NOMO-1 (cell line): ENCODE measurements around the gene BRF1.
"Not testable (repeated sequence)": the region's sequence is repeated elsewhere in the genome, so short reads cannot be mapped to it uniquely, and the experiment has no call there.

Experiments
- DNase-seq, 2 experiments: peaks; one replicate each; lab custom pipeline; 2025; ENCODE audit not compliant: unreplicated experiment in 2 of 2; lab: John Stamatoyannopoulos, UW

BRF1 gene, protein sequence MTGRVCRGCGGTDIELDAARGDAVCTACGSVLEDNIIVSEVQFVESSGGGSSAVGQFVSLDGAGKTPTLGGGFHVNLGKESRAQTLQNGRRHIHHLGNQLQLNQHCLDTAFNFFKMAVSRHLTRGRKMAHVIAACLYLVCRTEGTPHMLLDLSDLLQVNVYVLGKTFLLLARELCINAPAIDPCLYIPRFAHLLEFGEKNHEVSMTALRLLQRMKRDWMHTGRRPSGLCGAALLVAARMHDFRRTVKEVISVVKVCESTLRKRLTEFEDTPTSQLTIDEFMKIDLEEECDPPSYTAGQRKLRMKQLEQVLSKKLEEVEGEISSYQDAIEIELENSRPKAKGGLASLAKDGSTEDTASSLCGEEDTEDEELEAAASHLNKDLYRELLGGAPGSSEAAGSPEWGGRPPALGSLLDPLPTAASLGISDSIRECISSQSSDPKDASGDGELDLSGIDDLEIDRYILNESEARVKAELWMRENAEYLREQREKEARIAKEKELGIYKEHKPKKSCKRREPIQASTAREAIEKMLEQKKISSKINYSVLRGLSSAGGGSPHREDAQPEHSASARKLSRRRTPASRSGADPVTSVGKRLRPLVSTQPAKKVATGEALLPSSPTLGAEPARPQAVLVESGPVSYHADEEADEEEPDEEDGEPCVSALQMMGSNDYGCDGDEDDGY

GRCh38 chr14:105300542-105301102 is at the start of gene BRF1:
Gene BRF1 (minus strand): TSS chr14:105301001. CDS start chr14:105300629, 372 bp downstream.
- DNase-seq: peak; percentile 92 to 95

GRCh38 chr14:105349992-105350391 is 49.2 kb upstream of the BRF1 start:
- no peak for DNase-seq

DNA sequence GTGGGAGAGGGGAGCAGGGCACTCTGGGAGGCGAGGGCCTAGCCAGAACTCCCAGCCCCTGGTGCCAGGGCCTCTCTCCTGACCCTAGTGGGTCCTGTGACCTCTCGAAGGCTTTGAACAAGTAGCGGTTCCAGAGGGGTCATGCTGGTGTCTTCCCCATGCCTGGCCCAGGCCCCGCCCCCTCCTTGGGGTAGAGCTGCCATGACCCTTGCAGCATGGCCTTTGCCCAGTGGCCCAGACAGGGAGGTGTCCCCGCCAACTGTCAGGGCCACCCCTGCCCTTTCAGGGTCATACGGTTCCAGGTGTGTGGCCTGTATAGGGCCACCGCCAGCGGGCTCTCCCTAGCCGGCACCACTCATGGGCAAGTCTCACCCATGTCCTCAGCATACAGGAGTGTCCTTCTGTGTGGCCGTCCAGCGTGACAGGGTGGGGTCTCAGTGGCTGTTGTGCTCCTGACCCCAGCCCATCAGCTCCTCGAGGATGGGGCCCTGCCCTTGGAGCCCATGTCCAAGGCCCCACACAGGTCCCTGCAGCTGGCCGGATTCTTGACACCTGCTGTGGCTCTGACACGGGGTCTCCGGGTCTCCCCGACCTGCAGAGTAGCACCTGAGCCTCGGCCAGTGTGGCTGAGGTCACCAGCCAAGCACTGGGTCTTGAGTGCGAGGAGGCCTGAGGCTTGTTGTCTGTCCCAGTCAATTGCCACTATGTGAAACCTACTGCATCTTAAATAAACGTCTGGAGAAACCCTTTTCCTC is 48.3 kb upstream of the BRF1 start:
- DNase-seq: no peak

DNA sequence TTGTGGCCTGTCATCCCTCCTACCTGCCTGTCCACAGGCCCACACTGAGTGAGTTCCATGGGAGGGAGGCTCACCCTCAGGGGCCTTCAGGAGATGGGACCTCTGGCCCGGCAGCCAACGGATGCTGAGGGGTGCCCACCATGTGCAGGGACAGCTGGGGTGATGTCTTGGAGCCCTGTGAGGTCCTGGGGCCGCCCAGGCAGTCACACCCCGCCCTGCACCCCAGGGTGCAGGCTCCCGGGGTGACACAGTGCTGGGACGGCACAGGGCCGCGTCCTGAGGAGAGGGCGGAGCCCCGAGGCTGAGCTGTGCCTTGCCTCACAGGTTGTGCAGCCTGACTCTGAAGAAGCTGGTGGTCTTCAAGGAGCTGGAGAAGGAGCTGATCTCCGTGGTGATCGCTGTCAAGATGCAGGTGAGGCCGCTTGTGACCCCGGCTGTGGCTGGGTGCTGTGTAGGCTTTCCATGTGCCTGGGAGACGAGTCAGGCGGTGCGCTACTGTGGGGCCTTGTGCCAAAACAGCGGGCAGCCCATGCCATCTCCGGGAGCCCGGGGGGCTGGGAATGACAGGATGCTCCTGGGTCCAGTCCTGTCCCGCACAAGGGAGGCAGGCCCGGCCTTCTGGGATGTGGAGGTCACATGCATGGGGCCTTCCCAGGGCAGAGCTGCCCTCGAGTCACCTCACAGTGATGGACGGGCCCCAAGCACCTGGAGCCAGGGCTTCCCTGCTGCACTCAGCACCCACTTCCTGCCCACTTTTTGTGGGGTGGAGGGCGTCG is 47.6 kb upstream of the BRF1 start:
- no peak for DNase-seq

- DNase-seq: no peak
Observed at GRCh38 chr14:105347587-105347968, 46.8 kb upstream of the BRF1 start.

DNA sequence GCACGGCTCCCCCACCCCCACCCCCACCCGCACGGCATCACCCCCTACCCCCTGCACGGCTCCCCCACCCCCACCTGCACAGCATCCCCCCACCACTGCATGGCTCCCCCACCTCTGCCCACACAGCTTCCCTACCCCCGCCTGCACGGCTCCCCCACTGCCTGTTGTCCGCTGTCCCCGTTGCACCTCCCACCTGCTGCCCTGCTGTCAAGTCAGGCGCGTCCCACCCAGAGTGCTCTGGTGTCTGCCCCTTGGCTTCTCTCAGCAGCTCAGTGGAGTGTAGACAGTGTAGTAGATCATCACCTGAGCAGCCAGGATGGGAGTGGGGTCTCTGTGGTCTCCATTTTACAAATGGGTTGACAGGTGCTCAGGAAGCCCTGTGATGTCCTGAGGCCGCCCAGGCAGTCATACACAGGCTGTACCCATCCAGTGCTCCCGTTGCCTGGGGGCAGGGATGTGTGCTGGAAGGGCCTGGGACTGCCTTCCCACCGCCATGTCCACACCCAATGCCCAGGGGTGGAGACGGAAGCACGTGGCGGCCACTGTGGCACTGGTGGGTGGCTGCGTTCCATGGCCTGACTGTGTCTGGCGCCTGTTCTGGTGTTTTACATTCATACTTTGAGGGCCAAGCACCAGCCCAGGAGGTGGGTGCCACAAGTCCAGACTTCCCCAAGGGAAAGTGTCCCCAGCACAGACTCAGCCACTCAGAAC is 46.2 kb upstream of the BRF1 start:
- no peak for DNase-seq

GRCh38 chr14:105346200-105346533 is 45.4 kb upstream of the BRF1 start:
- no peak for DNase-seq

DNA sequence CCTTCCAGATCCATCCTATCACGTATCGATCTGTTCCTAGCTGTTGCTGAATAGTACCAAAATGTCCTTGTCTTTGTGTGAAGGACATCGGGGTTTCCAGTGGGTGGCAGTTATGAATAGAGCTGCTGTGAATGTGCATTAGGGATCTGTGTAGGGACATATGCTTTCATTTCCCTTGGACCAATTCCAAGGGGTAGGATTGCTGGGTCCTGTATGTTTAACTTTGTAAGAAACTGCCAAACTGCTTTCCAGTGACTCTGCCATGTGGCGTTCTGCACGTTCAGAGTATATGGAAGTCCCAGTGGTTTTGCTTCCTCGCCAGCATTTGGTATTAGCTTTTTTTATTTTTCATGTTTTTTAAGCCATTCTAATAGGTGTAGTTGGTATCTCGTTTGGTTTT is 42.4 kb upstream of the BRF1 start:
- DNase-seq: no peak

- no peak for DNase-seq
Observed at GRCh38 chr14:105340821-105341733, 40.3 kb upstream of the BRF1 start.

DNA sequence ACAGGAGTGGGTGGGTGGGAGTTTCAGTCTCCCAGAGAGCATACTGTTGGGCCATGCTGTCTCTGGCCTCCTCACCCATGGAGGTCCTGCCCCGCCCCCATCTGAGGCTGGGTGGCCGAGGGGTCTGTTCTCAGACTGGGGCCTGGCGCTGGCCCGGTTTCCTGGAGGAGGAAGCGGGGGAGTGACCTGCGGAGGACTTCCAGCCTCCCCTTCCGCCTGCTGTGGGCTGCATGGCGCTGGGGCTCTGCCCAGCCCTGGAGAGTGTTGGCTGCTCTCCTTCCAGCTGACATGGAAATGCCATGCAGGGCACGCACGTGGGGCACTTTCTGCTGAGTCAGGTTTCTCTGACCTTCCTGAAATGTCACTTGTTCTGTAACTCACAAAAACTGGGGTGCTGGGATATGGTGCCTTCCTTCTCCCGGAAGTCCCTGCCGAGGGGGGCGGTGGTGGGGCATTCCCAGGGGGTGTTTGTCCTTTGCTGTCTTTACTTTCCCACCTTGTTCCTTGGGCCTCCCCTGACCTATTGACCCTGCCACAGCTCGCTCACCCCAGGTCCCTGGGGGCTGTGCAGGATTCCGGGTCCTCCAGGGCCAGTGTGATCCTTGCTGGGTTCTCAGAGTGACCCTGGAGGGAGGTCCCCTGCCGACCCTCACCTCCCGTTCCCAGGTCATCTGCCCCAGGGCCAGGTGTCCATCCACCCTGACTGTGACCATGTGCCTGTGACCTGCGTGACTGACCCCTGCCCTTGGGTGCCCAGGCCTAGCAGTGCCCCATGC is 37.4 kb upstream of the BRF1 start:
- no peak for DNase-seq

DNA sequence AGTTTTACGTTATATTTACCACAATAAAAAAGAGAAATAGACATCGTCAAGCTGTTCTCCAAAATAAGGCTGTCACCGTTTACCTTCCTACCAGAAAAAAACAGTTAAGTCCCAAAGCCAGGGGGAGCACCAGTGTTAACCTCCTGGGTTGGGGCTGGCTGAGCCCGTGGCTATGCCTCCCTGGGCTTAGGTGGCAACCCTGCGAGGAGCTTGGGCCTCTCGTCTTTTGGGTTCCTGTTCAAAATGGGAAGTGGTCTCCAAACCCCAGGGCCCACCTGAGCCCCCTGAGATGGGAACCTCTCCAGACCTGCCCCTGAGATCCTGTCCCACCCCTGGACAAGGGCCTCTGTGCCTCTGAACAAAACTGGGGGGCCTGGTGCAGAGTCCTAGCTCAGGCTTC is 36.6 kb upstream of the BRF1 start:
- no peak for DNase-seq

DNA sequence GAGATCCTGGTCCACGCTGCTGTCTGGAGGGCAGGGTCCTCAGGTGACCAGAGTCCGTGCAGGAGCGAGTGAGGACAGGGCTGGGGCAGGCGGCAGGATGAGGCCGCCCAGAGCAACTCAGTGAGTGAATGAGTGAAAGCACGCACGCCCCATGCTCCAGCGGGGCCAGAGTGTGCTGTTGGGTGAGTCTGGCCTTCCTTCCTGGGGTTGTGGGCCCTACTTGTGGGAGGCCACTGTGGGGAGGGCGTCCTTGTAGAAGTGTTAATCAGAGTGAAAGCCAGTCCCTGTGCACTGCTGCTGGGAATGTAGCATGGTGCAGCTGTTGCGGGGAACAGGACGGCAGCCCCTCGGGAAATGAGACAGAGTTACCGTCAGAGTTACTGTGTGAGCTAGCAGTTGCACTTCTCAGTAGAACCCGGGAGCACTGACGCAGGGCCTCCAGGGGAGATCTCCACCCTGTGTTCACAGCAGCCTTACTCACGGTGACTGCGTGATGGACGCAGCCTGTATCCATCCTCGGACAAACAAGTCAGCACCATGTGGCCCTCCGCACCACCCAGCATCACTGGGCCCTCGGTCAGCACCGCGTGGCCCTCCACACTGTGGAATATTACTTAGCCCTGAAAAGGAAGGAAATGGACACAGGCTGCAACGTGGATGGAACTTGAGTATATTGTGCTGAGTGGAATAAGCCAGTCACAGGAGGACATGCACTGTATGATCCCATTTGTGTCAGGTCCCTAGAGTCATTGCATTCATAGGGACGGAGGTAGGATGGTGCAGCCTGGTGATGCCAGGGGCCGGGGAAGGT is 35.9 kb upstream of the BRF1 start:
- DNase-seq: no peak

DNA sequence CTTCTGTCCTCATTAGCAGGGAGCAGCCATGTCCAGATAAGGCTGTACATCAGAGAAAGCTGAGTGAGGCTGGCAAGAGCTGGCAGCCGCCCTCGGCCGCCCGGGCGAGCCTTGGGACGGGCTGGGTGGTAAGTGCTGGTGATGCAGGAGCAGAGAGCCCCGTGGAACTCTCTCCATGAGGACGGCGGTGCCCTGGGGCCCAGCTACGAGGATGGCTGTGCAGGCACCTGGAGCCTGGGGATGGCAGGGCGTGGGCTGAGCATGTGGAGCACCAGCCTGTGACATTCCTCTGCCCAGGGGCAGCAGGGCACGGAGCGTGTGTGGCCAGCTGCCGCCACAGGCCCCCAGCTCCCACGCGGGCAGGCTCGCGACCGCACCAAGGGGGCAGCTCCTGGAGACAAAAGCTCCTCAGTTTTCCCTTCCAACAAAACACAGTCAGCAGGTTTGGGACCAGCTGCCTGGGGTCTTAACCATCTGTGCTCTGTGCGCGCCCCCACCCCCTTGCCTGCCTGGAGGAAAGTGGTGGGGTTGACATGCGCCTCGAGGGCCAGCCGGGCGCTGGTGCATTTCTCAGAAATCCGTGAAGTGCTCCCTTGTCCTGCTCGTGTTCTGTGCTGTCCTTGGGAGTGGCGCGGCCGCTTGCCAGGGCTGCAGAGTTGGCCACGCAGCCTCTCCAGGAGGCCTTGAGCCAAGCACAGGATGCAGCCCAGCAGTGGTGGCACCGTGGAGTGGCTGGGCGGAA is 35.1 kb upstream of the BRF1 start:
- DNase-seq: no peak

DNA sequence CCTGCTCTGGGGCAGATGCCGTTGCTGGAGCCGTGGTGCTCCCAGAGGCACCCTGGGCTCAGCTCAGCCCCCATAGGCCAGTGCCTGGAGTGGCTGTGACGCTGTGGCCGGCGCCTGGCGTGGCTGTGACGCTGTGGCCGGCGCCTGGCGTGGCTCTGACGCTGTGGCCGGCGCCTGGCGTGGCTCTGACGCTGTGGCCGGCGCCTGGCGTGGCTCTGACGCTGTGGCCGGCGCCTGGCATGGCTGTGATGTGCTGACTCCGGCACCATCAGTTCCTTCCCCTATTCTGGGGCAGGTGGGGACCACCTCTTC is 34.4 kb upstream of the BRF1 start:
- not testable (repeated sequence) for DNase-seq

- DNase-seq: no peak
Observed at GRCh38 chr14:105334383-105335230, 33.8 kb upstream of the BRF1 start.
